Urinary bladder (tissue), 4 donors: Measurements from ENCODE around the gene DPP6. TPM values are rescaled to one million over a fixed set of nuclear protein-coding genes. Genes with fewer than 3 reads are reported as not detected.
"Not testable (repeated sequence)": the region's sequence is repeated elsewhere in the genome, so short reads cannot be mapped to it uniquely, and the experiment has no call there.

Experiments used
- DNase-seq: peaks from one replicate; pipeline ENCODE4 v3.0.0-alpha.2; 2015; ENCODE audit errors: extremely low spot score
- H3K27ac ChIP-seq: one replicate; pipeline ENCODE4 v1.5.1; 2013; ENCODE audit warnings: low read depth, mild to moderate bottlenecking, moderate library complexity
- H3K36me3 ChIP-seq: one replicate; pipeline ENCODE4 v1.6.1; 2013; ENCODE audit warnings: mild to moderate bottlenecking, moderate library complexity; ENCODE audit not compliant: insufficient read depth
- H3K4me1 ChIP-seq: one replicate; pipeline ENCODE4 v1.6.1; 2013; ENCODE audit warnings: mild to moderate bottlenecking, moderate library complexity; ENCODE audit not compliant: insufficient read depth
- H3K4me3 ChIP-seq: one replicate; pipeline ENCODE4 v1.5.1; 2013; ENCODE audit warnings: low read depth, low read length
- WGBS: extraction: QIAGEN DNeasy Blood & Tissue Kit; methylation state at CpG from one replicate; pipeline ENCODE4 v1.1.7; 2013; 5-methylcytosine and 5-hydroxymethylcytosine counted together
- polyA plus RNA-seq: library from polyadenylated mRNA; stranded (reverse); fragments of 200-250 nt; gene quantifications from one replicate; pipeline ENCODE4 v1.2.3, GENCODE V29; 2013
- total RNA-seq: library from RNA; depleted of rRNA; stranded (reverse); fragments of >200 nt; gene quantifications from one replicate; pipeline ENCODE4 v1.2.3, GENCODE V29; 2014
- donor health status: healthy with polysubstance abuse.
- donor health status: healthy.

The DPP6 gene
- total and polyA plus RNA-seq, 2 donors = 1.2 to 2.4 TPM

DNA sequence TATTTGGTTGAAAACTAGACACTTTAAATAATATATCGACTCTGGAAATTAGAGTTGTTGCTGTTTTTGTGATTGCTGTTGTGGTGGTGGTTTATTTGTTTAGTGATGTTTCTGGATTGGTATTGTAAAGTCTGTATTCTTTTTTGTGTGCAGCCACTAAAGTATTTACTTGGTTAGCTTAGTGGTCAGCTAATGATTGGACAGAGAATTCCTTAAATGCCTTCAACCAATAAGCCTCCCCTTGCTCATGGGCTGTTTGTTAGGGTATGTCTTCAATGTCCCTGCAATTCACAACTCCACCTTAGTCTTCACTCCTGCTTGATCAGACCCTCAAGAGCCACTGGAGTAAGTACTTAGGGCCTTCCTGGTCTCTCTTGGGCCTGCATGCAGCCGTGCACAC lies 879.7 kb downstream of the DPP6 start:
- Histone ChIP-seq H3K4me1 (no peaks in the 10 kb centered on the region), H3K36me3 (no peaks in the 10 kb centered on the region), H3K27ac (no peak overlapping the region), H3K4me3 (no peak overlapping the region)
- WGBS = 88% methylated on average over 2 of the region's 2 CpGs
- no peak for DNase-seq

DNA sequence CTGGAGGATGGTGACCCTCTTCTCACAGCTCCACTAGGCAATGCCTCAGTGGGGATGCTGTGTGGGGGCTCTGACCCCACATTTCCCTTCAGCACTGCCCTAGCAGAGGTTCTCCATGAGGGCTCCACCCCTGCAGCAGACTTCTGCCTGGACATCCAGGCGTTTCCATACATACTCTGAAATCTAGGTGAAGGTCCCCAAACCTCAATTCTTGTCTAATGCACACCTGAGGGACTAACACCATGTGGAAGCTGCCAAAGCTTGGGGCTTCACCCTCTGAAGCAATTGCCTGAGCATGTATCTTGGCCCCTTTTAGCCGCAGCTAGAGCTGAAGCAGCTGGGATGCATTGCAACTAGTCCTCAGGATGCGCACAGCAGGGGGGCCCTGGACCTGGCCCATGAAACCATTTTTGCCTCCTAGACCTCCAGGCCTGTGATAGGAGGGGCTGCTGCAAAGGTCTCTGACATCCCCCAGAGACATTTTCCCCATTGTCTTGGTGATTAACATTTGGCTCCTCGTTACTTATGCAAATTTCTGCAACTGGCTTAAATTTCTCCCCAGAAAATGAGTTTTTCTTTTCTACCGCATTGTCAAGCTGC lies 882.3 kb downstream of the DPP6 start:
- not testable (repeated sequence) for H3K4me1 ChIP-seq, H3K27ac ChIP-seq, H3K4me3 ChIP-seq, H3K36me3 ChIP-seq, DNase-seq
- 91% methylated on average over 5 of the region's 5 CpGs for WGBS

DNA sequence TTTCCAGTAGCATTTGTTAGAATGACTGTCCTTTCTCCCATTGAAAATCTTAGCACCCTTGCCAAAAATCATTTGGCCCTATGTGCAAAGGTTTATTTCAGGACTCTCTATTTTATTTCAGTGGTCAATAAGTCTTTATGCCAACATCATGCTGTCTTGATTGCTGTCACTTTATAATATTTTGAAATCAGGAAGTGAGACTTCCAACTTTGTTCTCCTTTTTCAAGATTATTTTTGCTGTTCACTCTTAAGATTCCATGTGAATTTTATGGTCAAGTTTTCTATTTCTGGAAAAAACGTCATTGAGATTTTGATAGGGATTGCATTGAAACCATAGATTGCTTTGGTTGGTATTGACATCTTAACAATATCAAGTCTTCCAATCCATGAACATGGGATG lies 885.6 kb downstream of the DPP6 start:
- no peak overlapping the region for H3K4me3 ChIP-seq
- no peak for DNase-seq
- no peaks in the 10 kb centered on the region for H3K4me1 ChIP-seq
- H3K27ac ChIP-seq = no peak overlapping the region
- no peaks in the 10 kb centered on the region for H3K36me3 ChIP-seq
- WGBS = 72% methylated on average over 1 of the region's 1 CpG

DNA sequence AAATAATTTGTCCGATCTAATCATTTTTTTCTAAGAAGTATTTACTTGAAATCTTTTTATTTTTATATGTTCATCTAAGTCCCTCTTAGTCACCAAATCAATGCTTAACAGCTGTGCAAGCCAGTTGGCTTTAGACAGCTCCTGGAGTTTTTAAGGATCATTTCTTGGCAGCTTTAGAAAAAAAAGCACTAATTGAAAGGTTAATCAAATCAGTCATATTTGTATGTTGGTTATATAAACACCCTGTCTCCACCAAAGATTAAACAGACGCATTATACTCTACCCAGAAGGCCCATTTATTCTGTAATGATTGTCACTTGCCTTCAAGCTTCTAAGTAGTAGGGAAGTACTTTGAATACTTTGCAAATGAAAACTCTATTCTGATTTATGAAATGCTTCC lies 890.5 kb downstream of the DPP6 start:
- H3K36me3 ChIP-seq = peaks cover 3% of the 10 kb centered on the region

More for the DNA sequence above, 890.5 kb downstream of the DPP6 start:
- no peak for DNase-seq
- 83% methylated on average over 2 of the region's 2 CpGs for WGBS
- H3K27ac ChIP-seq = no peak overlapping the region
- no peaks in the 10 kb centered on the region for H3K4me1 ChIP-seq
- H3K4me3 ChIP-seq = no peak overlapping the region
